CD14-positive monocyte (primary cell): Measurements from ENCODE around the gene POLR2H. TPM values are rescaled to one million over a fixed set of nuclear protein-coding genes. Genes with fewer than 3 reads are reported as not detected.

Source experiments
- DNase-seq, 3 donors: peaks; one replicate each; pipeline ENCODE4 v3.0.0-alpha.2; 2011 to 2022
- H2AFZ ChIP-seq: 2 replicates; pipeline ENCODE4 v1.6.0; 2012; ENCODE audit warnings: mild to moderate bottlenecking, low read depth, low read length, inconsistent platforms; ENCODE audit not compliant: insufficient read depth, poor library complexity, severe bottlenecking
- H3K27ac ChIP-seq, 2 donors: 1 replicate in 1 of 2; 2 replicates in 1 of 2; pipeline ENCODE4 v1.5.1; 2012 to 2013; ENCODE audit warnings: low read length in 2 of 2, control low read depth in 1 of 2, inconsistent platforms in 1 of 2, low read depth in 1 of 2, mild to moderate bottlenecking in 1 of 2
- H3K27me3 ChIP-seq, 2 donors: one replicate each; pipeline versions ENCODE4 v1.6.0 to v1.6.1; 2011 to 2013; ENCODE audit warnings: low read length in 2 of 2; ENCODE audit not compliant: control insufficient read depth in 2 of 2, insufficient read depth in 2 of 2
- H3K36me3 ChIP-seq, 2 donors: replicated peaks in 1 of 2; 1 replicate in 1 of 2; 2 replicates in 1 of 2; pipeline versions ENCODE4 v1.5.1 to v1.6.1; 2012 to 2013; ENCODE audit warnings: low read length in 2 of 2, control low read depth in 1 of 2, inconsistent platforms in 1 of 2, mild to moderate bottlenecking in 1 of 2; ENCODE audit not compliant: insufficient read depth in 2 of 2, control insufficient read depth in 1 of 2
- H3K4me1 ChIP-seq, 2 donors: 1 replicate in 1 of 2; 2 replicates in 1 of 2; pipeline versions ENCODE4 v1.5.1 to v1.6.1; 2012 to 2013; ENCODE audit warnings: low read length in 2 of 2, control low read depth in 1 of 2, inconsistent platforms in 1 of 2, mild to moderate bottlenecking in 1 of 2, moderate library complexity in 1 of 2; ENCODE audit not compliant: insufficient read depth in 2 of 2, control insufficient read depth in 1 of 2
- H3K4me2 ChIP-seq: replicated peaks from 2 replicates; pipeline ENCODE3; 2012; ENCODE audit warnings: low read length, moderate library complexity, mild to moderate bottlenecking; ENCODE audit not compliant: poor library complexity, severe bottlenecking; ENCODE audit errors: extremely low read depth
- H3K4me3 ChIP-seq, 3 experiments: fragments of 200-600 bp in 1 of 3; sonication (generic) in 1 of 3; replicated peaks in 1 of 3; 1 replicate in 2 of 3; 2 replicates in 1 of 3; pipeline ENCODE4 v1.5.1; 2011 to 2013; ENCODE audit warnings: low read length in 3 of 3, mild to moderate bottlenecking in 3 of 3, control low read depth in 2 of 3, low read depth in 2 of 3, inconsistent platforms in 1 of 3, moderate library complexity in 1 of 3
- H3K79me2 ChIP-seq: 2 replicates; pipeline ENCODE4 v1.6.0; 2012; ENCODE audit warnings: mild to moderate bottlenecking, control low read depth, inconsistent platforms, low read length, moderate library complexity; ENCODE audit not compliant: insufficient read depth
- H3K9ac ChIP-seq: 2 replicates; pipeline ENCODE4 v1.6.0; 2017; ENCODE audit warnings: low read length, mild to moderate bottlenecking; ENCODE audit not compliant: insufficient read depth, poor library complexity, severe bottlenecking
- H3K9me3 ChIP-seq, 2 donors: replicated peaks in 1 of 2; 1 replicate in 1 of 2; 2 replicates in 1 of 2; pipeline versions ENCODE4 v1.5.1 to v1.6.1; 2012 to 2013; ENCODE audit warnings: low read length in 2 of 2, control low read depth in 1 of 2; ENCODE audit not compliant: control insufficient read depth in 1 of 2, insufficient read depth in 1 of 2
- H4K20me1 ChIP-seq: 2 replicates; pipeline ENCODE4 v1.6.0; 2012; ENCODE audit warnings: mild to moderate bottlenecking, low read length, control low read depth, moderate library complexity; ENCODE audit not compliant: insufficient read depth
- H3K27ac Mint-ChIP-seq, 7 donors: one replicate each; pipeline ENCODE4 v1.8.0; 2020; ENCODE audit warnings: mild to moderate bottlenecking in 7 of 7, mixed read lengths in 7 of 7, moderate library complexity in 6 of 7, inconsistent platforms in 2 of 7
- H3K27me3 Mint-ChIP-seq, 3 donors: one replicate each; pipeline ENCODE4 v1.8.0; 2021 to 2022; ENCODE audit warnings: low read depth in 3 of 3, mild to moderate bottlenecking in 3 of 3, mixed read lengths in 3 of 3, moderate library complexity in 3 of 3, inconsistent platforms in 1 of 3
- H3K36me3 Mint-ChIP-seq, 2 donors: one replicate each; pipeline ENCODE4 v1.8.0; 2020; ENCODE audit warnings: mixed read lengths in 2 of 2, inconsistent platforms in 1 of 2, mild to moderate bottlenecking in 1 of 2
- H3K4me1 Mint-ChIP-seq: one replicate; pipeline ENCODE4 v1.8.0; 2020; ENCODE audit warnings: mild to moderate bottlenecking, mixed read lengths
- H3K4me3 Mint-ChIP-seq, 2 donors: one replicate each; pipeline ENCODE4 v1.8.0; 2020; ENCODE audit warnings: mild to moderate bottlenecking in 2 of 2, mixed read lengths in 2 of 2, moderate library complexity in 1 of 2
- H3K9me3 Mint-ChIP-seq, 7 donors: one replicate each; pipeline ENCODE4 v1.8.0; 2020 to 2022; ENCODE audit warnings: mixed read lengths in 7 of 7, mild to moderate bottlenecking in 6 of 7, moderate library complexity in 6 of 7, inconsistent platforms in 2 of 7
- CTCF ChIP-seq: fragments of 200-600 bp; IDR thresholded peaks from one replicate; pipeline ENCODE4 v1.8.0; 2022; ENCODE audit warnings: antibody characterized with exemption, mild to moderate bottlenecking
- WGBS: methylation state at CpG from one replicate; pipeline ENCODE4 v1.1.5; 2013; ENCODE audit warnings: missing lambda C conversion rate; ENCODE audit not compliant: insufficient coverage; 5-methylcytosine and 5-hydroxymethylcytosine counted together
- intact Hi-C, 2 donors: fragments of 100-400 bp; cut with micrococcal nuclease; formaldehyde crosslinking; loops; one replicate each; pipeline versions ENCODE4 v1.15.0 to v1.15.1; 2023
- polyA plus RNA-seq, 3 donors: library from polyadenylated mRNA; depleted of rRNA in 1 of 3; unstranded in 2 of 3; stranded (reverse) in 1 of 3; fragments of 300-500 nt in 2 of 3; fragments of >200 nt in 1 of 3; fragmentation: Illumina TruSeq in 2 of 3; gene quantifications; 1 replicate in 2 of 3; 2 replicates in 1 of 3; pipeline ENCODE4 v1.2.3, GENCODE V29; 2012 to 2021

POLR2H gene
- polyA plus RNA-seq, 3 donors = 21.7 to 67.3 (median 24.6) TPM

GRCh38 chr3:184381261-184382224, 20.0 kb downstream of the POLR2H start:
- H4K20me1 ChIP-seq = no peaks in the 10 kb centered on the region
- H3K4me2 ChIP-seq = peak overlapping the region; percentile 59
- peaks cover 13 to 19% of the 10 kb centered on the region in 2 donors for H3K4me1 ChIP-seq
- H3K36me3 Mint-ChIP-seq = peaks cover 0 to 8% of the 10 kb centered on the region in 2 donors
- TF ChIP-seq CTCF = no peak
- H3K27me3 ChIP-seq = peaks cover 30 to 59% of the 10 kb centered on the region in 2 donors
- H3K9me3 ChIP-seq = peaks cover 0 to 10% of the 10 kb centered on the region in 2 donors
- H3K79me2 ChIP-seq = no peaks in the 10 kb centered on the region
- H3K9me3 Mint-ChIP-seq = peaks cover 0 to 21% (median 6%) of the 10 kb centered on the region in 7 donors
- H3K4me3 Mint-ChIP-seq = peak overlapping the region; percentile 66 to 86
- peaks cover 19% of the 10 kb centered on the region for H3K4me1 Mint-ChIP-seq
- peak; percentile 59 to 66 (median 61) for DNase-seq
- H3K36me3 ChIP-seq = no peaks in the 10 kb centered on the region
- intact Hi-C loops = no loop called here
- H3K9ac ChIP-seq = peak overlapping the region; percentile 6
- no peak overlapping the region for H3K27ac ChIP-seq
- H3K4me3 ChIP-seq = peak overlapping the region in 2 of 3 experiments; percentile 3 to 60
- H3K27me3 Mint-ChIP-seq = peaks cover 70 to 74% (median 71%) of the 10 kb centered on the region in 3 donors
- 11% methylated on average over 41 of the region's 55 CpGs for WGBS
- H3K27ac Mint-ChIP-seq = no peak overlapping the region
- peak overlapping the region; percentile 62 for H2AFZ ChIP-seq

GRCh38 chr3:184382326-184383032, 21.0 kb downstream of the POLR2H start:
- Histone ChIP-seq H3K9ac (no peak overlapping the region), H3K4me3 (no peak overlapping the region), H2AFZ (no peak overlapping the region), H4K20me1 (no peaks in the 10 kb centered on the region), H3K36me3 (no peaks in the 10 kb centered on the region), H3K9me3 (peaks cover 0 to 10% of the 10 kb centered on the region in 2 donors), H3K27me3 (peaks cover 30 to 53% of the 10 kb centered on the region in 2 donors), H3K4me2 (no peak overlapping the region), H3K79me2 (no peaks in the 10 kb centered on the region), H3K27ac (no peak overlapping the region), H3K4me1 (peaks cover 13 to 19% of the 10 kb centered on the region in 2 donors)
- 98% methylated on average over 6 of the region's 16 CpGs for WGBS
- intact Hi-C loops = no loop called here
- Mint-ChIP-seq H3K36me3 (peaks cover 0 to 8% of the 10 kb centered on the region in 2 donors), H3K4me1 (peaks cover 19% of the 10 kb centered on the region), H3K27ac (no peak overlapping the region), H3K27me3 (peaks cover 62 to 71% (median 64%) of the 10 kb centered on the region in 3 donors), H3K4me3 (peak overlapping the region in 1 of 2 donors; percentile 86), H3K9me3 (peaks cover 0 to 21% (median 5%) of the 10 kb centered on the region in 7 donors)
- no peak for TF ChIP-seq CTCF
- no peak for DNase-seq
